ENCODE data around the gene ZNF541. TPM values are rescaled to one million over a fixed set of nuclear protein-coding genes. Genes with fewer than 3 reads are reported as not detected.
A peak's percentile ranks its signal among the peaks of the same experiment; 100 is the strongest.

The ZNF541 gene
- total RNA-seq (under 1 TPM in 1 of 4 donors, not detected in 3; 0.23 TPM), polyA plus RNA-seq (0.20 TPM)
- long read RNA-seq, donor 1, result 0 reads
- long read RNA-seq, donor 2, result 0 reads
- long read RNA-seq, donor 3, result 0 reads
- long read RNA-seq, donor 4, result 0 reads

- Histone ChIP-seq H3K27me3 (ENCODE audit: control insufficient read depth, insufficient read depth) (no peaks in the 10 kb centered on the region), H3K4me1 (ENCODE audit: control insufficient read depth, insufficient read depth, low read length) (peaks cover 2% of the 10 kb centered on the region), H3K4me3 (ENCODE audit: low read length) (peak within 1 kb of the TSS; percentile 60), H3K9me3 (ENCODE audit: control insufficient read depth, low read length) (no peaks in the 10 kb centered on the region), H3K27ac (ENCODE audit: low read length) (no peak within 1 kb of the TSS)
- intact Hi-C loops (cut with DNase I), result no loop called here
- DNase-seq (peak; percentile 75 to 91 (median 90)), ATAC-seq (peak; percentile 92)
- WGBS, result 14% methylated on average over 89 of the region's 89 CpGs
Observed at GRCh38 chr19:47573071-47574026, at the start of gene ZNF541. Gene ZNF541 (minus strand): TSS chr19:47573148. CDS start chr19:47555856, 17,292 bp downstream.

- intact Hi-C loops (cut with DNase I), result loop anchor here in 2 of 4 donors (10.0 kb wide), 2 partner anchors 45 to 75 kb away; no protein-coding TSS in a partner anchor
- Histone ChIP-seq H3K27me3 (ENCODE audit: control insufficient read depth, insufficient read depth) (no peaks in the 10 kb centered on the region), H3K27ac (ENCODE audit: low read length) (no peak overlapping the region), H3K4me1 (ENCODE audit: control insufficient read depth, insufficient read depth, low read length) (peaks cover 13% of the 10 kb centered on the region), H3K4me3 (ENCODE audit: low read length) (no peak overlapping the region), H3K9me3 (ENCODE audit: control insufficient read depth, low read length) (no peaks in the 10 kb centered on the region)
- WGBS, result 65% methylated on average over 6 of the region's 6 CpGs
- DNase-seq (peak in 1 of 3 donors; percentile 18), ATAC-seq (no peak)
Observed at GRCh38 chr19:47619763-47620162, 46.8 kb upstream of the ZNF541 start.

- WGBS, result 46% methylated on average over 14 of the region's 14 CpGs
- DNase-seq (peak; percentile 75 to 92 (median 90)), ATAC-seq (peak; percentile 79 to 81)
- Histone ChIP-seq H3K27ac (ENCODE audit: low read length) (peak overlapping the region; percentile 62), H3K27me3 (ENCODE audit: control insufficient read depth, insufficient read depth) (no peaks in the 10 kb centered on the region), H3K9me3 (ENCODE audit: control insufficient read depth, low read length) (no peaks in the 10 kb centered on the region), H3K4me1 (ENCODE audit: control insufficient read depth, insufficient read depth, low read length) (peaks cover 13% of the 10 kb centered on the region), H3K4me3 (ENCODE audit: low read length) (no peak overlapping the region)
- intact Hi-C loops (cut with DNase I), result loop anchor here in 2 of 4 donors (10.0 kb wide), 2 partner anchors 46 to 76 kb away; no protein-coding TSS in a partner anchor
Observed at GRCh38 chr19:47618771-47619170, 45.8 kb upstream of the ZNF541 start.

- intact Hi-C loops (cut with DNase I), result loop anchor here in 2 of 4 donors (10.0 kb wide), 2 partner anchors 49 to 79 kb away; no protein-coding TSS in a partner anchor
- H3K4me1 ChIP-seq (ENCODE audit: control insufficient read depth, insufficient read depth, low read length), result peaks cover 7% of the 10 kb centered on the region
Observed at GRCh38 chr19:47615714-47616113, 42.8 kb upstream of the ZNF541 start.

GRCh38 chr19:47615230-47615629 is 42.3 kb upstream of the ZNF541 start:
- DNase-seq (no peak), ATAC-seq (no peak)
- Histone ChIP-seq H3K4me1 (ENCODE audit: control insufficient read depth, insufficient read depth, low read length) (peaks cover 6% of the 10 kb centered on the region), H3K27ac (ENCODE audit: low read length) (no peak overlapping the region), H3K9me3 (ENCODE audit: control insufficient read depth, low read length) (no peaks in the 10 kb centered on the region), H3K27me3 (ENCODE audit: control insufficient read depth, insufficient read depth) (no peaks in the 10 kb centered on the region), H3K4me3 (ENCODE audit: low read length) (no peak overlapping the region)
- intact Hi-C loops (cut with DNase I), result loop anchor here in 2 of 4 donors (10.0 kb wide), 2 partner anchors 50 to 80 kb away; no protein-coding TSS in a partner anchor
- WGBS, result 85% methylated on average over 7 of the region's 7 CpGs

More at GRCh38 chr19:47615714-47616113, 42.8 kb upstream of the ZNF541 start:
- WGBS, result 74% methylated on average over 7 of the region's 7 CpGs
- ATAC-seq, result no peak
- no peak for DNase-seq
- Histone ChIP-seq H3K27me3 (ENCODE audit: control insufficient read depth, insufficient read depth) (no peaks in the 10 kb centered on the region), H3K4me3 (ENCODE audit: low read length) (no peak overlapping the region), H3K9me3 (ENCODE audit: control insufficient read depth, low read length) (no peaks in the 10 kb centered on the region), H3K27ac (ENCODE audit: low read length) (peak overlapping the region; percentile 21)

GRCh38 chr19:47614559-47614958 is 41.6 kb upstream of the ZNF541 start:
- H3K9me3 ChIP-seq (ENCODE audit: control insufficient read depth, low read length), result no peaks in the 10 kb centered on the region
- no peak for DNase-seq
- H3K4me3 ChIP-seq (ENCODE audit: low read length), result no peak overlapping the region
- H3K4me1 ChIP-seq (ENCODE audit: control insufficient read depth, insufficient read depth, low read length), result peaks cover 6% of the 10 kb centered on the region
- intact Hi-C loops (cut with DNase I), result loop anchor here in 3 of 4 donors (5.0 to 10.0 kb wide), 3 partner anchors 43 to 80 kb away; no protein-coding TSS in a partner anchor
- H3K27ac ChIP-seq (ENCODE audit: low read length), result no peak overlapping the region
- no peaks in the 10 kb centered on the region for H3K27me3 ChIP-seq (ENCODE audit: control insufficient read depth, insufficient read depth)
- ATAC-seq, result no peak
- 96% methylated on average over 10 of the region's 10 CpGs for WGBS

GRCh38 chr19:47614021-47614295 is 41.0 kb upstream of the ZNF541 start:
- WGBS, result 49% methylated on average over 3 of the region's 3 CpGs
- no peak for DNase-seq
- Histone ChIP-seq H3K4me3 (ENCODE audit: low read length) (no peak overlapping the region), H3K9me3 (ENCODE audit: control insufficient read depth, low read length) (no peaks in the 10 kb centered on the region), H3K4me1 (ENCODE audit: control insufficient read depth, insufficient read depth, low read length) (peaks cover 6% of the 10 kb centered on the region), H3K27ac (ENCODE audit: low read length) (no peak overlapping the region), H3K27me3 (ENCODE audit: control insufficient read depth, insufficient read depth) (no peaks in the 10 kb centered on the region)
- ATAC-seq, result no peak
- intact Hi-C loops (cut with DNase I), result loop anchor here in 3 of 4 donors (5.0 to 10.0 kb wide), 3 partner anchors 43 to 81 kb away; no protein-coding TSS in a partner anchor

- intact Hi-C loops (cut with DNase I), result loop anchor here in 3 of 4 donors (5.0 to 10.0 kb wide), 3 partner anchors 44 to 81 kb away; no protein-coding TSS in a partner anchor
- H3K27ac ChIP-seq (ENCODE audit: low read length), result peak overlapping the region; percentile 11
- no peaks in the 10 kb centered on the region for H3K9me3 ChIP-seq (ENCODE audit: control insufficient read depth, low read length)
- peaks cover 6% of the 10 kb centered on the region for H3K4me1 ChIP-seq (ENCODE audit: control insufficient read depth, insufficient read depth, low read length)
- H3K4me3 ChIP-seq (ENCODE audit: low read length), result no peak overlapping the region
- 44% methylated on average over 14 of the region's 14 CpGs for WGBS
- ATAC-seq (no peak), DNase-seq (no peak)
- no peaks in the 10 kb centered on the region for H3K27me3 ChIP-seq (ENCODE audit: control insufficient read depth, insufficient read depth)
Observed at GRCh38 chr19:47613165-47614020, 40.4 kb upstream of the ZNF541 start.

- H3K4me1 ChIP-seq (ENCODE audit: control insufficient read depth, insufficient read depth, low read length), result peaks cover 2% of the 10 kb centered on the region
- H3K27ac ChIP-seq (ENCODE audit: low read length), result no peak overlapping the region
- no peaks in the 10 kb centered on the region for H3K9me3 ChIP-seq (ENCODE audit: control insufficient read depth, low read length)
- intact Hi-C loops (cut with DNase I), result loop anchor here in 3 of 4 donors (5.0 to 10.0 kb wide), 3 partner anchors 46 to 84 kb away; no protein-coding TSS in a partner anchor
- H3K4me3 ChIP-seq (ENCODE audit: low read length), result no peak overlapping the region
- WGBS, result 28% methylated on average over 7 of the region's 7 CpGs
- DNase-seq (no peak), ATAC-seq (no peak)
- no peaks in the 10 kb centered on the region for H3K27me3 ChIP-seq (ENCODE audit: control insufficient read depth, insufficient read depth)
Observed at GRCh38 chr19:47610902-47611301, 38.0 kb upstream of the ZNF541 start.

Data from right cardiac atrium (tissue), 5 donors.